ENCODE results near the gene TBC1D7.

GRCh38 chr6:13272131-13273046, 55.9 kb downstream of the TBC1D7 start:
- no peak for TF ChIP-seq CTCF (conservative IDR thresholded peaks at IDR 0.05; ENCODE audit: low read depth, low read length)
- TF ChIP-seq EZH2 (IDR thresholded peaks at IDR 0.05; ENCODE audit: low read length, unreplicated experiment): no peak
- no peak for TF ChIP-seq EZH2phosphoT487 (IDR thresholded peaks at IDR 0.05; ENCODE audit: borderline replicate concordance, low read length)

Data from PC-3 (cell line).